GM12872 (cell line): ENCODE results near the gene DISP2.

ENCODE experiments used
- TF ChIP-seq, protein P1 (sequence below): IDR thresholded peaks from 3 replicates; pipeline ENCODE4 v1.5.1; 2011; ENCODE audit warnings: low read depth, mild to moderate bottlenecking, low read length, moderate library complexity; ENCODE audit not compliant: insufficient read depth

DISP2 gene

GRCh38 chr15:40407330-40407990, 49.4 kb downstream of the DISP2 start:
- TF ChIP-seq, protein P1, sequence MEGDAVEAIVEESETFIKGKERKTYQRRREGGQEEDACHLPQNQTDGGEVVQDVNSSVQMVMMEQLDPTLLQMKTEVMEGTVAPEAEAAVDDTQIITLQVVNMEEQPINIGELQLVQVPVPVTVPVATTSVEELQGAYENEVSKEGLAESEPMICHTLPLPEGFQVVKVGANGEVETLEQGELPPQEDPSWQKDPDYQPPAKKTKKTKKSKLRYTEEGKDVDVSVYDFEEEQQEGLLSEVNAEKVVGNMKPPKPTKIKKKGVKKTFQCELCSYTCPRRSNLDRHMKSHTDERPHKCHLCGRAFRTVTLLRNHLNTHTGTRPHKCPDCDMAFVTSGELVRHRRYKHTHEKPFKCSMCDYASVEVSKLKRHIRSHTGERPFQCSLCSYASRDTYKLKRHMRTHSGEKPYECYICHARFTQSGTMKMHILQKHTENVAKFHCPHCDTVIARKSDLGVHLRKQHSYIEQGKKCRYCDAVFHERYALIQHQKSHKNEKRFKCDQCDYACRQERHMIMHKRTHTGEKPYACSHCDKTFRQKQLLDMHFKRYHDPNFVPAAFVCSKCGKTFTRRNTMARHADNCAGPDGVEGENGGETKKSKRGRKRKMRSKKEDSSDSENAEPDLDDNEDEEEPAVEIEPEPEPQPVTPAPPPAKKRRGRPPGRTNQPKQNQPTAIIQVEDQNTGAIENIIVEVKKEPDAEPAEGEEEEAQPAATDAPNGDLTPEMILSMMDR = no peak

- TF ChIP-seq, protein P1 = no peak
Measured at GRCh38 chr15:40409366-40409765, 51.3 kb downstream of the DISP2 start.

GRCh38 chr15:40410476-40410875, 52.5 kb downstream of the DISP2 start:
- TF ChIP-seq, protein P1 = no peak

DNA sequence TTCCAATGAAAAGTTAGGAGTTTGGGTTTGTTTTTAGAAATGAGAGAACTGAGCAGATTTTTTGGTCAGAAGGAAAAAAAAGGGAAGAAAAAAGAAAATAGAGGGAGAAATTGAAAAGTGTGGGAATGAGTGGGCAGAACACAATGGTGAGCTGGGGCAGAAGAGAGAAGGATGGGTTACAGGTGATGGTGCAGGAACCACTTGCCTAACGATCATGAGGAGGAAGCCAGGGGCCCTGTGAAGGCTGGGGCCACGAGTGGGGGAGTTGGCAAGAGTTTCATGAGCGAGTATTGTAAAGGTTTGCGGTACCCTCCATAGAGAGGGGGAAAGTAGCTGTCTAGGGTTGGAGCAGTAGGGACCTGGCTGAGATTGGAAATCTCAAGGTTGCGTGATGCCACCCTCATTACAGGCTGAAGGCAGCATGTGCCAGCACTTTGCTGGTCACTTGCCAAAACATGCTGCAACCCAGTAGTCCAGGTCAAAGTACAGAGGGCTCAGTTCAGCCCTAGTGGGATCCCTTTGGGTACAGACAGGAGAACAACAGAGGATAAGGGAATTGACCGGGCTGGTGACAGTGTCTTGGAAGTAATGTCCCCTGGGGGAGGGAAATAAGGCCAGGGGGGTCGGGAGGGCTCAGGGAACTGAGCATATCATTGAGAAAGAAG, 54.2 kb downstream of the DISP2 start:
- TF ChIP-seq, protein P1 = no peak

DNA sequence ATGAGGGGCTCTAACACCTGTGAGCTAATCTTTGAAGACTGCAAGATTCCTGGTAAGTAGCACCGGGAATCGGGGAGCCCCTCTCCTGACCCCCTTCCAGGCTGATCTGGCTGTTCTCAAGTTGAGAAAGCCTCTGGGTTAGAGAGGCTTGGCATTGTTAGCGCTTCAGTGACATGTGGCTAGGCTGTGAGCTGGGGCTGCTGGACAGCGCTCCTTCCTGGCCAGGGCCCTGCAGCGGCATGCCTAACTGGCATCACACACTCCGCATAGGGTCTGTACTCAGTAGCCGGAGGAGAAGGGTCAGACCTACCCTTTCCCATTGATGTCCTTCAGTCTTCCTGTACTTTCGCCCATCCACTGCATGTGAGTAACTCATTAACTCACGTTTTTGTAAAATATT, 55.0 kb downstream of the DISP2 start:
- TF ChIP-seq, protein P1 = no peak

DNA sequence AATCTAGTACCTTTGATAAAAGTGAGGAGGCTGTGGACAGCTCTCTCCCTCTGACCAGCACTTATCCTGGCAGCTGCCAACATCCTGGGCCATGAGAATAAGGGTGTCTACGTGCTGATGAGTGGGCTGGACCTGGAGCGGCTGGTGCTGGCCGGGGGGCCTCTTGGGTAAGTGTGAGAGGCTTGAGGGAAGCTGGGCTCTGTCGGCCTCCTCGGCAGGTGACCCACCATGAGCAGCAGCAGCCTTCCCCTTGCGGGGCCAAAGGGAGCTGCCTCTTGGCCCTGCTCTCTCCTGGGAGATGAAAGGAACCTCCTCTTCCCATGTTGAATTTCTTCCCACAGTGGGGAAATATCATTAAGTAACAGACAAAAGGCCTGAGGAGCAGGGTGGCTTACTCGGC, 56.8 kb downstream of the DISP2 start:
- TF ChIP-seq, protein P1 = no peak

DNA sequence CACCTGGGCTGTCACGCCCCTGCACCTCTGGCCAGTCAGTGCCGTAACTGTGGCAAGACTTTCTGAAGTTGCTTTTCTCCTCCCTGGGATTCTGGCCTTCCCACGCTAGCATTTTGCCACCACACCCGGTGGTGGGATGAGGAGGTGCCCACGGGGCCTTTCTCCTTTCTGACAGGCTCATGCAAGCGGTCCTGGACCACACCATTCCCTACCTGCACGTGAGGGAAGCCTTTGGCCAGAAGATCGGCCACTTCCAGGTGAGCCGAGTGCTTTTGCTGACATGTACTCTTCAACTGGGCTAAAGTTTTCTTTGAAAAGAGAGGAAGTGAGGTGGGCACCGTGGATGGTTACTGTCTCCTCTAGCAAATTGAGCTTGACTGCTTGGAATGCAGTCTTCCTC, 57.2 kb downstream of the DISP2 start:
- TF ChIP-seq, protein P1 = no peak
